DOHH2 (cell line): ENCODE measurements around the gene BMP2.

Source experiments
- H3F3A ChIP-seq: fragments of 200-600 bp; sonication (generic), shearing (Covaris generic); 2 replicates; pipeline ENCODE4 v1.6.0; 2016; ENCODE audit warnings: antibody characterized with exemption, mild to moderate bottlenecking; ENCODE audit not compliant: control insufficient read depth, insufficient read depth
- H3K27ac ChIP-seq: fragments of 200-600 bp; sonication (generic); 2 replicates; pipeline ENCODE4 v1.5.1; 2014; ENCODE audit warnings: low read depth, mild to moderate bottlenecking, low read length, moderate library complexity
- H3K27me3 ChIP-seq: fragments of 200-600 bp; sonication (generic); 2 replicates; pipeline ENCODE4 v1.6.1; 2014; ENCODE audit warnings: mild to moderate bottlenecking, low read length, mixed read lengths; ENCODE audit not compliant: control insufficient read depth
- H3K36me3 ChIP-seq: fragments of 200-600 bp; sonication (generic); 2 replicates; pipeline ENCODE4 v1.6.1; 2014; ENCODE audit warnings: mild to moderate bottlenecking, low read length, moderate library complexity, mixed read lengths; ENCODE audit not compliant: control insufficient read depth
- H3K4me1 ChIP-seq: fragments of 200-600 bp; sonication (generic); 2 replicates; pipeline ENCODE4 v1.6.1; 2014; ENCODE audit warnings: mild to moderate bottlenecking, low read length, mixed read lengths; ENCODE audit not compliant: control insufficient read depth
- H3K4me2 ChIP-seq: fragments of 200-600 bp; sonication (generic); 2 replicates; pipeline ENCODE4 v1.6.0; 2014; ENCODE audit warnings: mild to moderate bottlenecking, low read length, moderate library complexity
- H3K4me3 ChIP-seq: fragments of 200-600 bp; sonication (generic); 2 replicates; pipeline ENCODE4 v1.5.1; 2014; ENCODE audit warnings: mild to moderate bottlenecking, low read length, mixed read lengths
- H3K79me2 ChIP-seq: fragments of 200-600 bp; sonication (generic); 2 replicates; pipeline ENCODE4 v1.6.1; 2014; ENCODE audit warnings: mild to moderate bottlenecking, low read length, mixed read lengths; ENCODE audit not compliant: control insufficient read depth
- H3K9me2 ChIP-seq: fragments of 200-600 bp; sonication (generic); replicated peaks from 2 replicates; pipeline ENCODE4 v1.6.1; 2014; ENCODE audit warnings: mild to moderate bottlenecking, low read length, mixed read lengths; ENCODE audit not compliant: control insufficient read depth
- H3K9me3 ChIP-seq: fragments of 200-600 bp; sonication (generic); 2 replicates; pipeline ENCODE4 v1.6.1; 2014; ENCODE audit warnings: antibody characterized with exemption, low read length, mixed read lengths; ENCODE audit not compliant: control insufficient read depth, insufficient read depth
- H4K20me1 ChIP-seq: fragments of 200-600 bp; sonication (generic); 2 replicates; pipeline ENCODE4 v1.6.0; 2014; ENCODE audit warnings: low read depth, mild to moderate bottlenecking, antibody characterized with exemption, low read length, moderate library complexity; ENCODE audit not compliant: control insufficient read depth, insufficient read depth
- EZH2phosphoT487 ChIP-seq: fragments of 200-600 bp; sonication (generic); IDR thresholded peaks from 2 replicates; pipeline ENCODE4 v1.6.1; 2017; ENCODE audit warnings: borderline replicate concordance, mild to moderate bottlenecking, antibody characterized with exemption, low read length, moderate library complexity, mixed read lengths
- TF ChIP-seq, protein P1 (sequence below): fragments of 200-600 bp; sonication (generic); IDR thresholded peaks from one replicate; pipeline ENCODE4 v1.5.1; 2014; ENCODE audit warnings: antibody characterized with exemption, mild to moderate bottlenecking, low read depth, low read length; ENCODE audit not compliant: poor library complexity, severe bottlenecking

Gene BMP2

GRCh38 chr20:6730672-6731328 is 36.7 kb upstream of the BMP2 start:
- Histone ChIP-seq H3K27ac (no peak overlapping the region), H3K36me3 (no peaks in the 10 kb centered on the region), H3K79me2 (no peaks in the 10 kb centered on the region), H3K27me3 (no peaks in the 10 kb centered on the region), H3K4me1 (no peaks in the 10 kb centered on the region), H3K9me3 (no peaks in the 10 kb centered on the region), H3K9me2 (no peaks in the 10 kb centered on the region), H3K4me3 (no peak overlapping the region), H4K20me1 (no peaks in the 10 kb centered on the region), H3F3A (no peaks in the 10 kb centered on the region), H3K4me2 (no peak overlapping the region)
- TF ChIP-seq, protein P1, sequence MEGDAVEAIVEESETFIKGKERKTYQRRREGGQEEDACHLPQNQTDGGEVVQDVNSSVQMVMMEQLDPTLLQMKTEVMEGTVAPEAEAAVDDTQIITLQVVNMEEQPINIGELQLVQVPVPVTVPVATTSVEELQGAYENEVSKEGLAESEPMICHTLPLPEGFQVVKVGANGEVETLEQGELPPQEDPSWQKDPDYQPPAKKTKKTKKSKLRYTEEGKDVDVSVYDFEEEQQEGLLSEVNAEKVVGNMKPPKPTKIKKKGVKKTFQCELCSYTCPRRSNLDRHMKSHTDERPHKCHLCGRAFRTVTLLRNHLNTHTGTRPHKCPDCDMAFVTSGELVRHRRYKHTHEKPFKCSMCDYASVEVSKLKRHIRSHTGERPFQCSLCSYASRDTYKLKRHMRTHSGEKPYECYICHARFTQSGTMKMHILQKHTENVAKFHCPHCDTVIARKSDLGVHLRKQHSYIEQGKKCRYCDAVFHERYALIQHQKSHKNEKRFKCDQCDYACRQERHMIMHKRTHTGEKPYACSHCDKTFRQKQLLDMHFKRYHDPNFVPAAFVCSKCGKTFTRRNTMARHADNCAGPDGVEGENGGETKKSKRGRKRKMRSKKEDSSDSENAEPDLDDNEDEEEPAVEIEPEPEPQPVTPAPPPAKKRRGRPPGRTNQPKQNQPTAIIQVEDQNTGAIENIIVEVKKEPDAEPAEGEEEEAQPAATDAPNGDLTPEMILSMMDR, result no peak

DNA sequence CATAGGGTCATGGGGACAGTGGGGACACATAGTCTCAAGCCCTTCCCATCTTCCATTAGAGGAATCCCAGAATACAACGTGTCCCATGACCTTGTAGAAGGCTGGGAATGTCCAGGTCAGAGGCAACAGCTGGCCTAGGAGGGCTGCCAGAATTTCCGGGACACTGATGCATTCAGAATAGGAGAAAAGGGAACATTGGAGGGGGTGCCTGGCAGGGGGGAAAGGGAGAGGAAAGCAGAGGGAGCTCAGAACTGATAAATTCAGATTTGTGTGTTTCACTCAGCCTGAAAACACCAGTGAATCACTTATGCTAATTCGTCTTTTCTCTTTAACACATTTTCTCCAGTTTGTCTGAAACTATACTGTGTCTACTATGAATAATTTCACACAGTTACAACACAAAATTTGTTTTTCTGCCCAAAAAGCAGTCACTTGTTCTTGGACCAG is 35.5 kb upstream of the BMP2 start:
- no peak overlapping the region for H3K27ac ChIP-seq
- no peak overlapping the region for H3K4me2 ChIP-seq
- no peaks in the 10 kb centered on the region for H3K27me3 ChIP-seq
- H3K4me3 ChIP-seq, result no peak overlapping the region
- H3F3A ChIP-seq, result no peaks in the 10 kb centered on the region
- H3K36me3 ChIP-seq, result no peaks in the 10 kb centered on the region
- no peaks in the 10 kb centered on the region for H3K79me2 ChIP-seq
- H3K4me1 ChIP-seq, result no peaks in the 10 kb centered on the region
- no peaks in the 10 kb centered on the region for H3K9me3 ChIP-seq
- no peaks in the 10 kb centered on the region for H3K9me2 ChIP-seq
- TF ChIP-seq, protein P1, result no peak
- no peak for TF ChIP-seq EZH2phosphoT487
- H4K20me1 ChIP-seq, result no peaks in the 10 kb centered on the region

DNA sequence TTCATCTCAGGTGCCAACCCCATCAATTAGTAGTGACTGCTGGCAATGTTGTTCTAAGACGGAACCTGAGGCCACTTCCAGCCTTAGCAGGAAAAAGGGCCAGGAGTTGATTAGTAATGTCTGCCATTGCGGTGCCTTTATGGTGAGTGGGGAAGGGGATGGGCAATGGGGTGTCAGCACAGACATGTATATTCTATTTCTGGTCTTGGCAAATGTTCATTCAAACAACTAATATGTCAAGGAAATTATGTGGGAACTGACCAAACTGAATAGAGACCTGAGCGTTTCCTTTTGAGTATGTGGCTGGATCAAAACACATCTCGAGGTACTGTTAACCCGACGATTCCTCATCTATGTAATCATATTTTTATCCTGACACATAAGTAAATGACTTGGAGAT is 34.6 kb upstream of the BMP2 start:
- TF ChIP-seq, protein P1, result no peak
- no peak for TF ChIP-seq EZH2phosphoT487
- H3K9me2 ChIP-seq, result no peaks in the 10 kb centered on the region
- H3K4me2 ChIP-seq, result no peak overlapping the region
- no peaks in the 10 kb centered on the region for H4K20me1 ChIP-seq
- H3K79me2 ChIP-seq, result no peaks in the 10 kb centered on the region
- H3K4me3 ChIP-seq, result no peak overlapping the region
- no peaks in the 10 kb centered on the region for H3K27me3 ChIP-seq
- H3K36me3 ChIP-seq, result no peaks in the 10 kb centered on the region
- H3F3A ChIP-seq, result no peaks in the 10 kb centered on the region
- no peaks in the 10 kb centered on the region for H3K4me1 ChIP-seq
- no peaks in the 10 kb centered on the region for H3K9me3 ChIP-seq
- no peak overlapping the region for H3K27ac ChIP-seq

GRCh38 chr20:6733965-6734364 is 33.5 kb upstream of the BMP2 start:
- no peaks in the 10 kb centered on the region for H3F3A ChIP-seq
- H3K9me3 ChIP-seq, result no peaks in the 10 kb centered on the region
- H3K4me2 ChIP-seq, result no peak overlapping the region
- H3K79me2 ChIP-seq, result no peaks in the 10 kb centered on the region
- H3K27ac ChIP-seq, result no peak overlapping the region
- no peaks in the 10 kb centered on the region for H3K36me3 ChIP-seq
- H3K4me3 ChIP-seq, result no peak overlapping the region
- no peaks in the 10 kb centered on the region for H4K20me1 ChIP-seq
- no peaks in the 10 kb centered on the region for H3K4me1 ChIP-seq
- TF ChIP-seq, protein P1, result no peak
- no peak for TF ChIP-seq EZH2phosphoT487
- no peaks in the 10 kb centered on the region for H3K27me3 ChIP-seq
- no peaks in the 10 kb centered on the region for H3K9me2 ChIP-seq
